MV-4-11 (cell line): Measurements from ENCODE around the gene AK2.
A peak's percentile ranks its signal among the peaks of the same experiment; 100 is the strongest.
"Not testable (repeated sequence)": the region's sequence is repeated elsewhere in the genome, so short reads cannot be mapped to it uniquely, and the experiment has no call there.

Source experiments
- DNase-seq: peaks from one replicate; lab custom pipeline; 2025; lab: John Stamatoyannopoulos, UW

Gene AK2

GRCh38 chr1:32998997-32999396, 37.7 kb downstream of the AK2 start:
- DNase-seq, result no peak

GRCh38 chr1:32998064-32998463, 38.6 kb downstream of the AK2 start:
- peak; percentile 30 for DNase-seq

GRCh38 chr1:32997381-32997891, 39.2 kb downstream of the AK2 start:
- DNase-seq, result no peak

- peak; percentile 85 for DNase-seq
Measured at GRCh38 chr1:32993324-32993636, 43.4 kb downstream of the AK2 start.

GRCh38 chr1:32992489-32993323, 44.0 kb downstream of the AK2 start:
- peak; percentile 100 for DNase-seq

GRCh38 chr1:32991819-32992488, 44.7 kb downstream of the AK2 start:
- no peak for DNase-seq

GRCh38 chr1:32991386-32991785, 45.3 kb downstream of the AK2 start:
- DNase-seq, result no peak

GRCh38 chr1:32990887-32991286, 45.8 kb downstream of the AK2 start:
- no peak for DNase-seq

- peak; percentile 91 for DNase-seq
Measured at GRCh38 chr1:32989160-32990050, 47.3 kb downstream of the AK2 start.

- DNase-seq, result no peak
Measured at GRCh38 chr1:32988665-32989064, 48.0 kb downstream of the AK2 start.

- no peak for DNase-seq
Measured at GRCh38 chr1:32985226-32985625, 51.5 kb downstream of the AK2 start.

- DNase-seq, result peak; percentile 8
Measured at GRCh38 chr1:32984455-32985171, 52.1 kb downstream of the AK2 start.

GRCh38 chr1:32984090-32984454, 52.6 kb downstream of the AK2 start:
- DNase-seq, result no peak

- DNase-seq, result no peak
Measured at GRCh38 chr1:32983020-32983419, 53.7 kb downstream of the AK2 start.

- peak; percentile 99 for DNase-seq
Measured at GRCh38 chr1:32981003-32981901, 55.4 kb downstream of the AK2 start.

GRCh38 chr1:32980080-32980479, 56.6 kb downstream of the AK2 start:
- no peak for DNase-seq

GRCh38 chr1:32978854-32979253, 57.8 kb downstream of the AK2 start:
- DNase-seq, result no peak

GRCh38 chr1:32977546-32978087, 59.1 kb downstream of the AK2 start:
- DNase-seq, result no peak

- DNase-seq, result not testable (repeated sequence)
Measured at GRCh38 chr1:32975055-32975454, 61.6 kb downstream of the AK2 start.

- not testable (repeated sequence) for DNase-seq
Measured at GRCh38 chr1:32973458-32973857, 63.2 kb downstream of the AK2 start.
